Measurements from ENCODE around the gene RPE.

RPE gene

GRCh38 chr2:210027608-210028007, 25.2 kb downstream of the RPE start:
- Histone ChIP-seq H3K4me1 (ENCODE audit: low read length) (no peaks in the 10 kb centered on the region), H4K20me1 (ENCODE audit: insufficient read depth, low read length) (no peaks in the 10 kb centered on the region), H3K9ac (ENCODE audit: low read length) (no peak overlapping the region), H3K4me2 (ENCODE audit: low read length) (no peak overlapping the region), H3K27ac (ENCODE audit: low read length) (no peak overlapping the region), H3K36me3 (replicated peaks; ENCODE audit: low read depth, low read length) (peaks cover 36% of the 10 kb centered on the region), H2AFZ (ENCODE audit: low read depth, low read length) (no peak overlapping the region), H3K27me3 (ENCODE audit: low read depth, low read length) (no peaks in the 10 kb centered on the region), H3K9me3 (ENCODE audit: insufficient read depth, low read length) (no peaks in the 10 kb centered on the region), H3K79me2 (ENCODE audit: low read length) (no peaks in the 10 kb centered on the region), H3K4me3 (ENCODE audit: low read length) (no peak overlapping the region)
- TF ChIP-seq CTCF (IDR thresholded peaks at IDR 0.05; ENCODE audit: low read depth, low read length) (no peak), EZH2phosphoT487 (IDR thresholded peaks at IDR 0.05; ENCODE audit: low read depth) (no peak)

GRCh38 chr2:210028178-210028577, 25.7 kb downstream of the RPE start:
- Histone ChIP-seq H3K9me3 (ENCODE audit: insufficient read depth, low read length) (no peaks in the 10 kb centered on the region), H3K9ac (ENCODE audit: low read length) (no peak overlapping the region), H2AFZ (ENCODE audit: low read depth, low read length) (no peak overlapping the region), H3K27ac (ENCODE audit: low read length) (no peak overlapping the region), H3K4me3 (ENCODE audit: low read length) (no peak overlapping the region), H3K4me2 (ENCODE audit: low read length) (no peak overlapping the region), H3K79me2 (ENCODE audit: low read length) (no peaks in the 10 kb centered on the region), H4K20me1 (ENCODE audit: insufficient read depth, low read length) (no peaks in the 10 kb centered on the region), H3K36me3 (replicated peaks; ENCODE audit: low read depth, low read length) (peaks cover 30% of the 10 kb centered on the region), H3K27me3 (ENCODE audit: low read depth, low read length) (no peaks in the 10 kb centered on the region), H3K4me1 (ENCODE audit: low read length) (no peaks in the 10 kb centered on the region)
- TF ChIP-seq EZH2phosphoT487 (IDR thresholded peaks at IDR 0.05; ENCODE audit: low read depth) = no peak
- TF ChIP-seq CTCF (IDR thresholded peaks at IDR 0.05; ENCODE audit: low read depth, low read length) = no peak

- TF ChIP-seq CTCF (IDR thresholded peaks at IDR 0.05; ENCODE audit: low read depth, low read length) = no peak
- no peak for TF ChIP-seq EZH2phosphoT487 (IDR thresholded peaks at IDR 0.05; ENCODE audit: low read depth)
- no peak overlapping the region for H3K27ac ChIP-seq (ENCODE audit: low read length)
- H3K79me2 ChIP-seq (ENCODE audit: low read length) = no peaks in the 10 kb centered on the region
- H3K36me3 ChIP-seq (replicated peaks; ENCODE audit: low read depth, low read length) = no peaks in the 10 kb centered on the region
- H3K4me3 ChIP-seq (ENCODE audit: low read length) = no peak overlapping the region
- H3K4me2 ChIP-seq (ENCODE audit: low read length) = no peak overlapping the region
- H4K20me1 ChIP-seq (ENCODE audit: insufficient read depth, low read length) = no peaks in the 10 kb centered on the region
- H3K4me1 ChIP-seq (ENCODE audit: low read length) = no peaks in the 10 kb centered on the region
- no peaks in the 10 kb centered on the region for H3K27me3 ChIP-seq (ENCODE audit: low read depth, low read length)
- no peak overlapping the region for H3K9ac ChIP-seq (ENCODE audit: low read length)
- no peak overlapping the region for H2AFZ ChIP-seq (ENCODE audit: low read depth, low read length)
- no peaks in the 10 kb centered on the region for H3K9me3 ChIP-seq (ENCODE audit: insufficient read depth, low read length)
These were observed 31.7 kb downstream of the RPE start for GRCh38 chr2:210034087-210034683.

- TF ChIP-seq CTCF (IDR thresholded peaks at IDR 0.05; ENCODE audit: low read depth, low read length) = no peak
- no peak for TF ChIP-seq EZH2phosphoT487 (IDR thresholded peaks at IDR 0.05; ENCODE audit: low read depth)
- Histone ChIP-seq H3K9me3 (ENCODE audit: insufficient read depth, low read length) (no peaks in the 10 kb centered on the region), H4K20me1 (ENCODE audit: insufficient read depth, low read length) (no peaks in the 10 kb centered on the region), H3K27ac (ENCODE audit: low read length) (no peak overlapping the region), H3K4me2 (ENCODE audit: low read length) (no peak overlapping the region), H3K4me3 (ENCODE audit: low read length) (no peak overlapping the region), H3K27me3 (ENCODE audit: low read depth, low read length) (no peaks in the 10 kb centered on the region), H2AFZ (ENCODE audit: low read depth, low read length) (no peak overlapping the region), H3K9ac (ENCODE audit: low read length) (no peak overlapping the region), H3K36me3 (replicated peaks; ENCODE audit: low read depth, low read length) (no peaks in the 10 kb centered on the region), H3K4me1 (ENCODE audit: low read length) (no peaks in the 10 kb centered on the region), H3K79me2 (ENCODE audit: low read length) (no peaks in the 10 kb centered on the region)
These were observed 33.2 kb downstream of the RPE start for GRCh38 chr2:210035679-210036078.

Data from OCI-LY3 (cell line).